ENCODE measurements around the gene TTC21A. TPM values are rescaled to one million over a fixed set of nuclear protein-coding genes. Genes with fewer than 3 reads are reported as not detected.

Gene TTC21A
- total RNA-seq, 1 donor from 2014 or later = 1.1 TPM

DNA sequence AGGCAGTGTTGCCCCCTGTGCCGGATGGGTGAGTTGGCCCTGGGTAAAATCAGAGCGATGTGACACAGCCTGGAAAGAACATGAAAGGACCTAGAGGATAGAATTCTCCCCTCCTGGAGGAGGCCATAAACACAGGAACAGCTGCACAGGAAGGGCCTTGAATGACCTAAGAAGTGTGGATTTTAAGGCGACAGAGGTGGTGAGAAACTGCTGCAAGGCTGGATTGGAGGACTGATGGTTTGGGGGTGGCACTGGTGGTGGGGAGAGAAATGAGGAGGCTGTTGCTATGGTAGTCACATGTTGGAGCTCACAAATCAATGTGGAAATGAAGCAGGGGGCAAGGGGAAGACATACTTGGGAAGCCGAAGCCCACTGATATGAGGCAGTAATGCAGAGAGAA lies 71.1 kb downstream of the TTC21A start:
- Histone ChIP-seq H3K27me3 (ENCODE audit: control insufficient read depth, insufficient read depth, low read length) (no peaks in the 10 kb centered on the region), H3K4me3 (ENCODE audit: low read depth, low read length) (no peak overlapping the region), H3K36me3 (ENCODE audit: control insufficient read depth, insufficient read depth, low read length) (no peaks in the 10 kb centered on the region)
- FAIRE-seq (no peak), DNase-seq (ENCODE audit: low read depth) (no peak)
- TF ChIP-seq, protein P1, sequence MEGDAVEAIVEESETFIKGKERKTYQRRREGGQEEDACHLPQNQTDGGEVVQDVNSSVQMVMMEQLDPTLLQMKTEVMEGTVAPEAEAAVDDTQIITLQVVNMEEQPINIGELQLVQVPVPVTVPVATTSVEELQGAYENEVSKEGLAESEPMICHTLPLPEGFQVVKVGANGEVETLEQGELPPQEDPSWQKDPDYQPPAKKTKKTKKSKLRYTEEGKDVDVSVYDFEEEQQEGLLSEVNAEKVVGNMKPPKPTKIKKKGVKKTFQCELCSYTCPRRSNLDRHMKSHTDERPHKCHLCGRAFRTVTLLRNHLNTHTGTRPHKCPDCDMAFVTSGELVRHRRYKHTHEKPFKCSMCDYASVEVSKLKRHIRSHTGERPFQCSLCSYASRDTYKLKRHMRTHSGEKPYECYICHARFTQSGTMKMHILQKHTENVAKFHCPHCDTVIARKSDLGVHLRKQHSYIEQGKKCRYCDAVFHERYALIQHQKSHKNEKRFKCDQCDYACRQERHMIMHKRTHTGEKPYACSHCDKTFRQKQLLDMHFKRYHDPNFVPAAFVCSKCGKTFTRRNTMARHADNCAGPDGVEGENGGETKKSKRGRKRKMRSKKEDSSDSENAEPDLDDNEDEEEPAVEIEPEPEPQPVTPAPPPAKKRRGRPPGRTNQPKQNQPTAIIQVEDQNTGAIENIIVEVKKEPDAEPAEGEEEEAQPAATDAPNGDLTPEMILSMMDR (IDR thresholded peaks at IDR 0.05; ENCODE audit: insufficient read depth, low read length, severe bottlenecking) = no peak

DNA sequence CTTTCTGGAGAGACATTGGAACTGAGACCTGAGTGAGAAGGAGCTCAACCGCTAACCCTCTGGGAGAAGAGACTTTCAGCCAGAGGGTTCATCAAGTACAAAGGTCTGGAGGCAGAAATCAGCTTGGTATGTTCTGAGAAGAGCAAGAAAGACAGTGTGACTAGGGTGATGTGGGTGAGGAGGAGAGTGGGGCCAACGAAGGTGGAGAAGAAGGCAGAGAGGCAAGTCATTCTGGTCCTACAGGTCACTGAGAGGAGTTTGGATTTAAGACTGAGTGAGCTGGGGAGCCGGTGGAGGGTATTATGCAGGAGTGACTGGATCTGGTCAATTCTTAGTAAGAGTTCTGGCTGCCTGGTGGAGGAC lies 72.7 kb downstream of the TTC21A start:
- no peaks in the 10 kb centered on the region for H3K27me3 ChIP-seq (ENCODE audit: control insufficient read depth, insufficient read depth, low read length)
- FAIRE-seq = no peak
- peak overlapping the region; percentile 19 for H3K4me3 ChIP-seq (ENCODE audit: low read depth, low read length)
- TF ChIP-seq, protein P1 (IDR thresholded peaks at IDR 0.05; ENCODE audit: insufficient read depth, low read length, severe bottlenecking) = no peak
- H3K36me3 ChIP-seq (ENCODE audit: control insufficient read depth, insufficient read depth, low read length) = no peaks in the 10 kb centered on the region
- DNase-seq (ENCODE audit: low read depth) = no peak

DNA sequence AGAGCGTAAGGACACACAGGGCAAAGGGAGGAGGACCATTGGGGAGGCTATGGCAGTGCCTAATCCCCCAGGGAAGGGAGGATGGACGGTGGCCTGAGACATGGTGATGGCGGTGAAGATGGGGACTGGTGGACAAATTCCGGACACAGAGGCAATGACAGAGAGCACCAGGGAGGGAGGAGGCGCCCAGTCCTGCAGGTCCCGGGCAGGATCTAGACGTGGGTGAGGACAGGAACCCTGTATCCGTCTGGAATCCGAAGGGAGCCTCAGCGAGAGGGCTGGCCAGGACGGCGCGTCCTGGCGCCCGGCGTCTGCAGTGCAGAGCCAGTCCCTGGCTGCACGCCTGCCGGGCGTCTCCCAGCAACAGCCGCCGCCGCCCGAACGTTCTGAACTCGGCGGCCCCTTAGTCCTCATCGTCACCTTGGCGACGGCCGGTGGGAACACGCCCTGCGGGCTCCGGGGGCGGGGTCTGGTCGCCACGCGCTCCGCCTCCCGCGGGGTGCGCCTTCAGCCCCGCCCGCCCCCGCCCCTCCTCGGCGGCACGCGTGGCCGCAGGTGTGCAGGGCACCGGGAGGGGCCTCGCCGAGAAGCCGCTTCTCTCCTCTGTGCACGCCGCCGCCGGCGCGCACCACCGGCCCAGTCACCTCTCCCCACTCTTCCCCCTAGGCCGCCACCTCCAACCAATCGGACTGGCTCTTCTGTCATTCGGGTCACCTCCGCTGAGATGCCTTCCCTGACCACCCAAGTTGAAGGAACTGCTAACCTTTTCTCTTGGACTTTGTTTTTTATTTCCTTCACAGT lies 73.3 kb downstream of the TTC21A start:
- no peaks in the 10 kb centered on the region for H3K36me3 ChIP-seq (ENCODE audit: control insufficient read depth, insufficient read depth, low read length)
- TF ChIP-seq, protein P1 (IDR thresholded peaks at IDR 0.05; ENCODE audit: insufficient read depth, low read length, severe bottlenecking) = peak; percentile 37
- DNase-seq (ENCODE audit: low read depth) (peak; percentile 73), FAIRE-seq (no peak)
- H3K27me3 ChIP-seq (ENCODE audit: control insufficient read depth, insufficient read depth, low read length) = no peaks in the 10 kb centered on the region
- peak overlapping the region; percentile 19 for H3K4me3 ChIP-seq (ENCODE audit: low read depth, low read length)

DNA sequence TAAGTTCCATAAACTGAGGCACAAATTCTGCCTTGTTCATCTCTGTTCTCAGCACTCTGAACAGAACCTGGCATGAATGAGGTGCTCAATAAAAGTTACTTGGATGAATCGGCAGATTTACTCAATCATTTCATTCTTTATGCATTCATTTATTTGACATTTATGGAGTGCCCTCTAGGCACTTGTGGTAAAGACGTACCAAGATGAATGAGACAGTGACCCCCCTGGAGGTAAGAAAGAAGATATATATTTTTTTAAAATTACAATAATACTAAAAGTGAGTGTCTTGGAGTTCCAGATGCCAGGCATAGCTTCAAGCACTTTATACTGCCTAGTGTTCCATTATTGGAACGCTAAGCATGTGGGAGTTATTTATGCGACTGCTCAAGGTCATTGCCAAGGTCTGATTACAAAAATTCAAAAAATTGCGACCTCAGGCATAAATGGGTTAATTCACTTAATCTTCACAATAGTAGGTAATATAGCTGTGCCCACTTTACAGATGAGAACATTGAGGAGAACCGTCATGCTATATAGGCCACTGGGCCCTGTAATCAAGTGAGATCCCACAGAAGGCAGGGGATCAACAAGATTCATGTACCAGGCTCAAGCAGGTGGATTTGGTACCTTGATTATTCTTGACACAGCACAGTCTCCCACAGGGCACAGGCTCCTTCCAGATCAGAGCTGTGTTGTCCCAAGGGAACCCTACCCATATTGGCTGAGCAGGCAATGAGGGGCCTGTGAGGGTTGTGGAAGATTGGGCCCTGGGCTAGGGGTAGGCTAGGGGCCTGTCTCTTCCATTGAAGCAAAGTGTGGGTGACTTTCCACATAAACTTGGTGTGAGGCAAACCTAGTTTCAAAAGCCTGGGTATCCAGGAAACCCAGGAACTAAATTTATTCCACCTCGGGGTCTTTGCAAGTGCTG lies 74.2 kb downstream of the TTC21A start:
- Histone ChIP-seq H3K36me3 (ENCODE audit: control insufficient read depth, insufficient read depth, low read length) (no peaks in the 10 kb centered on the region), H3K4me3 (ENCODE audit: low read depth, low read length) (no peak overlapping the region), H3K27me3 (ENCODE audit: control insufficient read depth, insufficient read depth, low read length) (no peaks in the 10 kb centered on the region)
- DNase-seq (ENCODE audit: low read depth) (no peak), FAIRE-seq (peak; percentile 28)
- TF ChIP-seq, protein P1 (IDR thresholded peaks at IDR 0.05; ENCODE audit: insufficient read depth, low read length, severe bottlenecking) = no peak

DNA sequence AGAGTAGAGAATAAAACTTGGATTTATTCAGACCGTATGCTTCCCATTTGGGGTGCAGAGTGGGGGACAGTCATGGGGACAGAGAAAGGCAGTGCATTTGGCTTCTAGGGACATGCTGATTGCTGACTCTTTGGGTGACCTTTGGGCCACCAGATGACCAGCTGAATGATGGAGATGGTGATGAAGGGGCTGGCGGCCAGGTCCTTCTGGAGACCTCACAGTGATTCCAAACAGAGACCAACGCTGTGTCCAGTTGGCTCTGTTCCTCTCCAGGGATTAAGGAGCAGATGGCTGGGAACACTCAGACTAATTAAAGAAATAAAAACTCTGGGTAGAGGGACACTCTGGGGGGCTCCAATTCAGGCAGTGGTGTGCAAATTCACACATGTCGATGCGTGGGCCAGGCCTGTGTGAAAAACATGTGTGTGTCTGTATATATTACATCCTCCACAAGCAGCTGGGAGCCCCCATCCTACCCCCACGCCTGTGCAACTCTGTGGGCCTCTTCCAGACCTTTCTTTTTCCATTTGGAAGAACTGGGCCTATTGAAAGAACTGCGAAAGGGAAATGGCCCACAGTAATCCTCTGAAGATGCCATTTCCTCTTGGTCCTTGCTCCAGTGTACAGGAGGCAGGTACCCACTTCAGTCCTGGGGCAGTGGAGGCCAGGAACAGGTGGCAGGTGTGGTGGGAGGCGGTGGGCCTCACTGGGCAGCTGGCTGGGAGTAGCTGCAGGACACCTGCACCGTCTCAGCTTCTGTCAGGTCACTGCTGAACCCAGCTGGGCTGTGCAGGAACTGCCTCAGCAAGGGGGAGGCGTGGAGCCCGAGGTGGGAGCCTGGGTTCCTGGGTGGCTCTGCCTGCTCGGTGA lies 76.0 kb downstream of the TTC21A start:
- Histone ChIP-seq H3K36me3 (ENCODE audit: control insufficient read depth, insufficient read depth, low read length) (no peaks in the 10 kb centered on the region), H3K27me3 (ENCODE audit: control insufficient read depth, insufficient read depth, low read length) (no peaks in the 10 kb centered on the region), H3K4me3 (ENCODE audit: low read depth, low read length) (no peak overlapping the region)
- no peak for FAIRE-seq
- TF ChIP-seq, protein P1 (IDR thresholded peaks at IDR 0.05; ENCODE audit: insufficient read depth, low read length, severe bottlenecking) = no peak
- no peak for DNase-seq (ENCODE audit: low read depth)
